ENCODE data around the gene SLAMF1. TPM values are rescaled to one million over a fixed set of nuclear protein-coding genes. Genes with fewer than 3 reads are reported as not detected.
A peak's percentile ranks its signal among the peaks of the same experiment; 100 is the strongest.

The SLAMF1 gene
- polyA plus RNA-seq, 3 donors, result 0.13 to 0.65 TPM; not detected in 1

DNA sequence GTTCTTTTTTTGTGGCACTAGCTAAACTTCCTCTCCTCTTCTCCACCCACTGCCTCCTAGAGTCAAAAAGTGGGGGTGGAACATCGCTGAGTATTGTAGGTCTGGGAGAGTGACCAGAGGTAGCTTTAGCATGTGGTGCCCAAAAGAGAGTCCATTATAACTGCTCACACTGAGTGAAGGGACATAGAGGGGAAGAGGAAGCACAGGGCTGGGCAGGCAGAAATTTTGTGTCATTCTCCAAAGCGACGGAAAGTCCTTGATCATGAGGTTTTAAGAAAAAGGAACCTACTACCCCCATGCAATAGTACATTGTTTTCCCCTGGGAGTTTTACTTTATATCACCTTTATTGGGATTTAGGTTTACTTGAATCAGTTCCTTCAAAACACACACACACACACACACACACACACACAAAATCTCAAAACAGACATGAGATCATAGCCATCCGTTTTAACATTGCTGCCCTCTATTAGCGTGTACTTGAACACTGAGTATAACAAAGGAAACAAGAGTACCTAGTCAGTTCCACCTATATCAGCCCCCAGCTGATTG lies 71.7 kb downstream of the SLAMF1 start:
- Histone ChIP-seq H3K79me2 (ENCODE audit: insufficient read depth, low read length) (peaks cover 86% of the 10 kb centered on the region), H2AFZ (ENCODE audit: insufficient read depth, low read depth, low read length, poor library complexity, severe bottlenecking) (peak overlapping the region; percentile 19), H3K4me2 (replicated peaks; ENCODE audit: extremely low read depth, low read length, poor library complexity, severe bottlenecking) (peak overlapping the region; percentile 86), H3K27ac (ENCODE audit: low read depth in 1 of 2, low read length in 2 of 2) (peak overlapping the region; percentile 92 to 98), H4K20me1 (ENCODE audit: insufficient read depth, low read length) (no peaks in the 10 kb centered on the region), H3K4me3 (replicated peaks in 1 of 3; ENCODE audit: low read depth in 2 of 3, low read length in 3 of 3) (peak overlapping the region; percentile 2 to 83 (median 37)), H3K9me3 (replicated peaks in 1 of 2; ENCODE audit: control insufficient read depth in 1 of 2, insufficient read depth in 1 of 2, low read length in 2 of 2) (no peaks in the 10 kb centered on the region), H3K4me1 (ENCODE audit: control insufficient read depth in 1 of 2, insufficient read depth in 2 of 2, low read length in 2 of 2) (peaks cover 89 to 93% of the 10 kb centered on the region in 2 donors), H3K27me3 (ENCODE audit: control insufficient read depth in 2 of 2, insufficient read depth in 2 of 2, low read length in 2 of 2) (no peaks in the 10 kb centered on the region), H3K36me3 (replicated peaks in 1 of 2; ENCODE audit: control insufficient read depth in 1 of 2, insufficient read depth in 2 of 2, low read length in 2 of 2) (no peaks in the 10 kb centered on the region), H3K9ac (ENCODE audit: insufficient read depth, low read length, poor library complexity, severe bottlenecking) (peak overlapping the region; percentile 50)
- 0% methylated on average over 1 of the region's 5 CpGs for WGBS (ENCODE audit: insufficient coverage)
- H3K27ac Mint-ChIP-seq, result peak overlapping the region; percentile 93 to 99 (median 96)
- H3K36me3 Mint-ChIP-seq, result peaks cover 19 to 20% of the 10 kb centered on the region in 2 donors
- H3K4me3 Mint-ChIP-seq, result peak overlapping the region; percentile 63 to 82
- H3K4me1 Mint-ChIP-seq, result peaks cover 85% of the 10 kb centered on the region
- DNase-seq, result peak; percentile 74 to 88 (median 82)
- H3K9me3 Mint-ChIP-seq, result peaks cover 0 to 6% (median 2%) of the 10 kb centered on the region in 7 donors
- intact Hi-C loops (cut with micrococcal nuclease), result loop anchor here in 1 of 2 donors (5.0 kb wide), 2 partner anchors 33 to 287 kb away; partner anchors contain the start of gene CD244
- TF ChIP-seq, protein P1, sequence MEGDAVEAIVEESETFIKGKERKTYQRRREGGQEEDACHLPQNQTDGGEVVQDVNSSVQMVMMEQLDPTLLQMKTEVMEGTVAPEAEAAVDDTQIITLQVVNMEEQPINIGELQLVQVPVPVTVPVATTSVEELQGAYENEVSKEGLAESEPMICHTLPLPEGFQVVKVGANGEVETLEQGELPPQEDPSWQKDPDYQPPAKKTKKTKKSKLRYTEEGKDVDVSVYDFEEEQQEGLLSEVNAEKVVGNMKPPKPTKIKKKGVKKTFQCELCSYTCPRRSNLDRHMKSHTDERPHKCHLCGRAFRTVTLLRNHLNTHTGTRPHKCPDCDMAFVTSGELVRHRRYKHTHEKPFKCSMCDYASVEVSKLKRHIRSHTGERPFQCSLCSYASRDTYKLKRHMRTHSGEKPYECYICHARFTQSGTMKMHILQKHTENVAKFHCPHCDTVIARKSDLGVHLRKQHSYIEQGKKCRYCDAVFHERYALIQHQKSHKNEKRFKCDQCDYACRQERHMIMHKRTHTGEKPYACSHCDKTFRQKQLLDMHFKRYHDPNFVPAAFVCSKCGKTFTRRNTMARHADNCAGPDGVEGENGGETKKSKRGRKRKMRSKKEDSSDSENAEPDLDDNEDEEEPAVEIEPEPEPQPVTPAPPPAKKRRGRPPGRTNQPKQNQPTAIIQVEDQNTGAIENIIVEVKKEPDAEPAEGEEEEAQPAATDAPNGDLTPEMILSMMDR (IDR thresholded peaks at IDR 0.05), result no peak
- no peaks in the 10 kb centered on the region for H3K27me3 Mint-ChIP-seq (ENCODE audit: low read depth in 3 of 3)

DNA sequence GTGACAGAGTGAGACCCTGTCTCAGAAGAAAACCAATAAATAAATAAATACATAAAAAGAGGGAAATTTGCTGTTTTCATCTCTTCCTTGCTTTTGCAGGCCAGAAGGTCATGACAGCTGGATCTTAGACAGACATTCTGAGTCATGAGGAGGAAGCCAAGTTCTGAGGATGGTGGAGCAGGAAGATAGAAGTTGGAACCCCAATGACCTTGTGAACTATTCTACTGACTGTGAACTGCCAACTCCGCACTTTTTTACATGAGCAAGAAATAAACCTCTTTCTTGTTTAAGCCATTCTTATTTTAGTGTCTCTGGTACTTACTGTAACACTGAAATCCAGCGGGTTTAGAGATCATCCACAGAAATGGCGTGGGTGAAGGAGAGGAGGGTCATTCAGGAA lies 76.0 kb downstream of the SLAMF1 start:
- H3K27ac Mint-ChIP-seq, result peak overlapping the region; percentile 21 to 92 (median 64)
- intact Hi-C loops (cut with micrococcal nuclease), result no loop called here
- peaks cover 94% of the 10 kb centered on the region for H3K79me2 ChIP-seq (ENCODE audit: insufficient read depth, low read length)

More for the DNA sequence above, 76.0 kb downstream of the SLAMF1 start:
- Mint-ChIP-seq H3K36me3 (peaks cover 24 to 36% of the 10 kb centered on the region in 2 donors), H3K27me3 (ENCODE audit: low read depth in 3 of 3) (no peaks in the 10 kb centered on the region), H3K4me3 (peak overlapping the region in 1 of 2 donors; percentile 20), H3K4me1 (peaks cover 89% of the 10 kb centered on the region), H3K9me3 (peaks cover 0 to 6% (median 2%) of the 10 kb centered on the region in 7 donors)
- no peaks in the 10 kb centered on the region for H3K9me3 ChIP-seq (replicated peaks in 1 of 2; ENCODE audit: control insufficient read depth in 1 of 2, insufficient read depth in 1 of 2, low read length in 2 of 2)
- H3K4me1 ChIP-seq (ENCODE audit: control insufficient read depth in 1 of 2, insufficient read depth in 2 of 2, low read length in 2 of 2), result peaks cover 85 to 100% of the 10 kb centered on the region in 2 donors
- H4K20me1 ChIP-seq (ENCODE audit: insufficient read depth, low read length), result no peaks in the 10 kb centered on the region
- H3K4me2 ChIP-seq (replicated peaks; ENCODE audit: extremely low read depth, low read length, poor library complexity, severe bottlenecking), result peak overlapping the region; percentile 38
- peak overlapping the region in 1 of 3 experiments; percentile 38 for H3K4me3 ChIP-seq (replicated peaks in 1 of 3; ENCODE audit: low read depth in 2 of 3, low read length in 3 of 3)
- peak overlapping the region; percentile 34 to 69 for H3K27ac ChIP-seq (ENCODE audit: low read depth in 1 of 2, low read length in 2 of 2)
- no peak overlapping the region for H3K9ac ChIP-seq (ENCODE audit: insufficient read depth, low read length, poor library complexity, severe bottlenecking)
- H3K36me3 ChIP-seq (replicated peaks in 1 of 2; ENCODE audit: control insufficient read depth in 1 of 2, insufficient read depth in 2 of 2, low read length in 2 of 2), result no peaks in the 10 kb centered on the region
- DNase-seq, result peak; percentile 62 to 71 (median 65)
- TF ChIP-seq, protein P1 (IDR thresholded peaks at IDR 0.05), result no peak
- 92% methylated on average over 2 of the region's 3 CpGs for WGBS (ENCODE audit: insufficient coverage)
- no peaks in the 10 kb centered on the region for H3K27me3 ChIP-seq (ENCODE audit: control insufficient read depth in 2 of 2, insufficient read depth in 2 of 2, low read length in 2 of 2)
- H2AFZ ChIP-seq (ENCODE audit: insufficient read depth, low read depth, low read length, poor library complexity, severe bottlenecking), result no peak overlapping the region

All from CD14-positive monocyte (primary cell).